K562 (cell line): ENCODE data around the gene GPR180. TPM values are rescaled to one million over a fixed set of nuclear protein-coding genes. Genes with fewer than 3 reads are reported as not detected.
A peak's percentile ranks its signal among the peaks of the same experiment; 100 is the strongest.

Experiments
- ARNT ChIP-seq, 2 experiments: fragments of 450-650 bp; IDR thresholded peaks; 2 replicates each; pipeline ENCODE4 v1.6.1; 2016; ENCODE audit warnings: mild to moderate bottlenecking in 1 of 2
- BHLHE40 ChIP-seq: IDR thresholded peaks from 2 replicates; pipeline ENCODE4 v1.6.1; 2011; ENCODE audit warnings: low read length, improper control_type of control experiment
- CREB1 ChIP-seq, 2 experiments: sonication (generic) in 1 of 2; formaldehyde crosslinking in 1 of 2; IDR thresholded peaks; 2 replicates each; pipeline versions ENCODE4 v1.6.1 to v1.8.0; 2012 to 2022; ENCODE audit warnings: inconsistent platforms in 1 of 2, mild to moderate bottlenecking in 1 of 2, missing genetic modification reagents in 1 of 2, moderate library complexity in 1 of 2
- DACH1 ChIP-seq: fragments of 450-650 bp; IDR thresholded peaks from 2 replicates; pipeline ENCODE4 v1.6.1; 2018; ENCODE audit not compliant: partially characterized antibody
- FOXK2 ChIP-seq, 2 experiments: fragments of 450-650 bp; IDR thresholded peaks in 1 of 2; conservative IDR thresholded peaks in 1 of 2; 2 replicates each; pipeline ENCODE4 v1.6.1; 2016; ENCODE audit warnings: low read depth in 2 of 2, mild to moderate bottlenecking in 1 of 2
- HOXB6 ChIP-seq: fragments of 250-450 bp; sonication (Bioruptor Pico); IDR thresholded peaks from 2 replicates; pipeline ENCODE4 v1.5.1; 2022; ENCODE audit warnings: mild to moderate bottlenecking, borderline replicate concordance
- ILF3 ChIP-seq: fragments of 450-650 bp; IDR thresholded peaks from 2 replicates; pipeline ENCODE4 v1.6.1; 2018; ENCODE audit warnings: antibody characterized with exemption, mild to moderate bottlenecking, moderate library complexity, borderline replicate concordance
- KLF1 ChIP-seq: fragments of 450-650 bp; IDR thresholded peaks from 2 replicates; pipeline ENCODE4 v1.6.1; 2016; ENCODE audit warnings: missing genetic modification characterization, missing compliant biosample characterization
- LCOR ChIP-seq: sonication (generic); formaldehyde crosslinking; IDR thresholded peaks from 2 replicates; pipeline ENCODE4 v1.8.0; 2022; ENCODE audit warnings: mild to moderate bottlenecking, missing genetic modification reagents
- RNF2 ChIP-seq: sonication (generic); IDR thresholded peaks from 2 replicates; pipeline ENCODE4 v1.6.1; 2016
- SREBF2 ChIP-seq: sonication (generic); formaldehyde crosslinking; IDR thresholded peaks from 2 replicates; pipeline ENCODE4 v1.4.0; 2020; ENCODE audit warnings: mild to moderate bottlenecking, missing genetic modification reagents
- TGIF2 ChIP-seq: sonication (generic); formaldehyde crosslinking; IDR thresholded peaks from 2 replicates; pipeline ENCODE4 v1.8.1; 2022; ENCODE audit warnings: mild to moderate bottlenecking, missing genetic modification reagents, moderate library complexity
- ZKSCAN1 ChIP-seq: fragments of 150-350 bp; IDR thresholded peaks from 2 replicates; pipeline ENCODE4 v1.6.1; 2016; ENCODE audit warnings: low read depth, low read length
- ZNF311 ChIP-seq: fragments of 250-450 bp; sonication (Bioruptor Pico); IDR thresholded peaks from 2 replicates; pipeline ENCODE4 v1.4.0; 2020; ENCODE audit warnings: mild to moderate bottlenecking, moderate library complexity
- polyA plus RNA-seq, 8 experiments: library from polyadenylated mRNA; depleted of rRNA in 4 of 8; stranded (reverse) in 5 of 8; unstranded in 3 of 8; fragments of >200 nt; fragmentation: Nextera tagmentation in 2 of 8; fragmentation: Illumina TruSeq in 1 of 8; extraction: Ambion mirVana in 2 of 8; extraction: Trizol in 1 of 8; gene quantifications; 2 replicates each; pipeline versions ENCODE4 v1.2.1 to v1.2.3, GENCODE V29; 2011 to 2014; ENCODE audit warnings: inconsistent platforms in 1 of 8, missing spikeins in 1 of 8
- total RNA-seq, 7 experiments: library from RNA; depleted of rRNA in 6 of 7; stranded (reverse); fragments of >200 nt in 6 of 7; fragmentation: Illumina TruSeq in 2 of 7; extraction: Trizol in 2 of 7; gene quantifications; 2 replicates each; pipeline versions ENCODE4 v1.2.1 to v1.2.3, GENCODE V29; 2011 to 2021; ENCODE audit warnings: low replicate concordance in 1 of 7
- TF ChIP-seq, protein P1 (sequence below): fragments of 250-450 bp; sonication (Bioruptor Pico); IDR thresholded peaks from 2 replicates; pipeline ENCODE4 v1.4.0; 2020; ENCODE audit warnings: mild to moderate bottlenecking, moderate library complexity
- TF ChIP-seq, protein P2 (sequence below): fragments of 250-450 bp; sonication (Bioruptor Pico); IDR thresholded peaks from 2 replicates; pipeline ENCODE4 v1.4.0; 2020
- TF ChIP-seq, protein P3 (sequence below): fragments of 250-450 bp; sonication (Bioruptor Pico); IDR thresholded peaks from 2 replicates; pipeline ENCODE4 v1.4.0; 2020; ENCODE audit warnings: borderline replicate concordance
- TF ChIP-seq, protein P4 (sequence below): sonication (generic); formaldehyde crosslinking; IDR thresholded peaks from 2 replicates; pipeline ENCODE4 v1.8.0; 2022; ENCODE audit warnings: mild to moderate bottlenecking, missing genetic modification reagents

GPR180 gene
- total and polyA plus RNA-seq, 9 of the 15 experiments (the other 6 are each of a cell fraction or from before 2014, with no cell fraction given) = 0.77 to 4.1 (median 1.8) TPM

DNA sequence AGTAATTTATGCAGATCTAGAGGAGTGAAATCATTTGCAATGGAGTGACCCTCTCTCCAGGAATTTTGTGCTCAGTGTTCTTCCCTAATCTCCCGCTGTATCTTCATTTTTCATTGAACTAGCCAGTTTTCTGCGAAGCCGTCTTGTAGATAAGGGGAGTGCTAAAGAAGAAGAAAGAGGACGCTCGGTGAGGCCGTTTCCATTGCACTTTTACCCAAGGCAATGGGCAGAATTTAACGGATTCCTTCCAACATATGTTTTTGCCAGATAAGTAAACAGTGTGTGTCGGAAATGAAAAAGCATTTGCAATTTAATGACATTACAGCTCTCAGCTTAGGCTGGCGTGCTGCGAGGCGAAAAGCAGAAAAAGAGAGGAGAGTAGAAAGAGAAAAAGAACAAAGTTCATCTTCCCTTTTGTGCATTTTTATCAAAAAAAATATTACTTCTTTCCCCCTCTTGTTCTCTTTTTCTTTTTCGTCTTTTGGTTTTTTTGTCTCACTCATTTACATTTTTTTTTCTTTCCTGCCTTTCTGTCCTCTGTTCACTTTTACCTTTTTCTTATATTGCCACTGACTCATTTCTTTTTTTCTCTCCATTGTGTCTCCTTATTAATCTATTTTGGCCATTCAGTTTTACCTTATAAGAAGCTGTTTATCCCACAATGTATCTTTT is 60.8 kb downstream of the GPR180 start (continued):
- peak; percentile 64 to 87; a peak in 3 of 4 replicates for TF ChIP-seq ARNT (IDR thresholded peaks at IDR 0.05)
- TF ChIP-seq, protein P1, sequence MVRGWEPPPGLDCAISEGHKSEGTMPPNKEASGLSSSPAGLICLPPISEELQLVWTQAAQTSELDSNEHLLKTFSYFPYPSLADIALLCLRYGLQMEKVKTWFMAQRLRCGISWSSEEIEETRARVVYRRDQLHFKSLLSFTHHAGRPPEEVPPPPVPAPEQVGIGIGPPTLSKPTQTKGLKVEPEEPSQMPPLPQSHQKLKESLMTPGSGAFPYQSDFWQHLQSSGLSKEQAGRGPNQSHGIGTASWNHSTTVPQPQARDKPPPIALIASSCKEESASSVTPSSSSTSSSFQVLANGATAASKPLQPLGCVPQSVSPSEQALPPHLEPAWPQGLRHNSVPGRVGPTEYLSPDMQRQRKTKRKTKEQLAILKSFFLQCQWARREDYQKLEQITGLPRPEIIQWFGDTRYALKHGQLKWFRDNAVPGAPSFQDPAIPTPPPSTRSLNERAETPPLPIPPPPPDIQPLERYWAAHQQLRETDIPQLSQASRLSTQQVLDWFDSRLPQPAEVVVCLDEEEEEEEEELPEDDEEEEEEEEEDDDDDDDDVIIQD (CRISPR knock-in tag) = no peak
- TF ChIP-seq, protein P2, sequence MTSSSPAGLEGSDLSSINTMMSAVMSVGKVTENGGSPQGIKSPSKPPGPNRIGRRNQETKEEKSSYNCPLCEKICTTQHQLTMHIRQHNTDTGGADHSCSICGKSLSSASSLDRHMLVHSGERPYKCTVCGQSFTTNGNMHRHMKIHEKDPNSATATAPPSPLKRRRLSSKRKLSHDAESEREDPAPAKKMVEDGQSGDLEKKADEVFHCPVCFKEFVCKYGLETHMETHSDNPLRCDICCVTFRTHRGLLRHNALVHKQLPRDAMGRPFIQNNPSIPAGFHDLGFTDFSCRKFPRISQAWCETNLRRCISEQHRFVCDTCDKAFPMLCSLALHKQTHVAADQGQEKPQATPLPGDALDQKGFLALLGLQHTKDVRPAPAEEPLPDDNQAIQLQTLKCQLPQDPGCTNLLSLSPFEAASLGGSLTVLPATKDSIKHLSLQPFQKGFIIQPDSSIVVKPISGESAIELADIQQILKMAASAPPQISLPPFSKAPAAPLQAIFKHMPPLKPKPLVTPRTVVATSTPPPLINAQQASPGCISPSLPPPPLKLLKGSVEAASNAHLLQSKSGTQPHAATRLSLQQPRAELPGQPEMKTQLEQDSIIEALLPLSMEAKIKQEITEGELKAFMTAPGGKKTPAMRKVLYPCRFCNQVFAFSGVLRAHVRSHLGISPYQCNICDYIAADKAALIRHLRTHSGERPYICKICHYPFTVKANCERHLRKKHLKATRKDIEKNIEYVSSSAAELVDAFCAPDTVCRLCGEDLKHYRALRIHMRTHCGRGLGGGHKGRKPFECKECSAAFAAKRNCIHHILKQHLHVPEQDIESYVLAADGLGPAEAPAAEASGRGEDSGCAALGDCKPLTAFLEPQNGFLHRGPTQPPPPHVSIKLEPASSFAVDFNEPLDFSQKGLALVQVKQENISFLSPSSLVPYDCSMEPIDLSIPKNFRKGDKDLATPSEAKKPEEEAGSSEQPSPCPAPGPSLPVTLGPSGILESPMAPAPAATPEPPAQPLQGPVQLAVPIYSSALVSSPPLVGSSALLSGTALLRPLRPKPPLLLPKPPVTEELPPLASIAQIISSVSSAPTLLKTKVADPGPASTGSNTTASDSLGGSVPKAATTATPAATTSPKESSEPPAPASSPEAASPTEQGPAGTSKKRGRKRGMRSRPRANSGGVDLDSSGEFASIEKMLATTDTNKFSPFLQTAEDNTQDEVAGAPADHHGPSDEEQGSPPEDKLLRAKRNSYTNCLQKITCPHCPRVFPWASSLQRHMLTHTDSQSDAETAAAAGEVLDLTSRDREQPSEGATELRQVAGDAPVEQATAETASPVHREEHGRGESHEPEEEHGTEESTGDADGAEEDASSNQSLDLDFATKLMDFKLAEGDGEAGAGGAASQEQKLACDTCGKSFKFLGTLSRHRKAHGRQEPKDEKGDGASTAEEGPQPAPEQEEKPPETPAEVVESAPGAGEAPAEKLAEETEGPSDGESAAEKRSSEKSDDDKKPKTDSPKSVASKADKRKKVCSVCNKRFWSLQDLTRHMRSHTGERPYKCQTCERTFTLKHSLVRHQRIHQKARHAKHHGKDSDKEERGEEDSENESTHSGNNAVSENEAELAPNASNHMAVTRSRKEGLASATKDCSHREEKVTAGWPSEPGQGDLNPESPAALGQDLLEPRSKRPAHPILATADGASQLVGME = no peak
- TF ChIP-seq ZKSCAN1 = no peak
- no peak for TF ChIP-seq TGIF2 (CRISPR knock-in tag)
- no peak for TF ChIP-seq ILF3
- no peak for TF ChIP-seq BHLHE40
- TF ChIP-seq SREBF2 (CRISPR knock-in tag) = no peak
- no peak for TF ChIP-seq ZNF311 (CRISPR knock-in tag)
- 0 out of 2 replicates have a peak, but pooled peaks have one; percentile 20 for TF ChIP-seq LCOR (CRISPR knock-in tag)
- TF ChIP-seq KLF1 (tag) = no peak
- TF ChIP-seq, protein P3, sequence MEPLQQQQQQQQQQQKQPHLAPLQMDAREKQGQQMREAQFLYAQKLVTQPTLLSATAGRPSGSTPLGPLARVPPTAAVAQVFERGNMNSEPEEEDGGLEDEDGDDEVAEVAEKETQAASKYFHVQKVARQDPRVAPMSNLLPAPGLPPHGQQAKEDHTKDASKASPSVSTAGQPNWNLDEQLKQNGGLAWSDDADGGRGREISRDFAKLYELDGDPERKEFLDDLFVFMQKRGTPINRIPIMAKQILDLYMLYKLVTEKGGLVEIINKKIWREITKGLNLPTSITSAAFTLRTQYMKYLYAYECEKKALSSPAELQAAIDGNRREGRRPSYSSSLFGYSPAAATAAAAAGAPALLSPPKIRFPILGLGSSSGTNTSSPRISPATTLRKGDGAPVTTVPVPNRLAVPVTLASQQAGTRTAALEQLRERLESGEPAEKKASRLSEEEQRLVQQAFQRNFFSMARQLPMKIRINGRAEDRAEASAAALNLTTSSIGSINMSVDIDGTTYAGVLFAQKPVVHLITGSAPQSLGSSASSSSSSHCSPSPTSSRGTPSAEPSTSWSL = no peak
- TF ChIP-seq, protein P4, sequence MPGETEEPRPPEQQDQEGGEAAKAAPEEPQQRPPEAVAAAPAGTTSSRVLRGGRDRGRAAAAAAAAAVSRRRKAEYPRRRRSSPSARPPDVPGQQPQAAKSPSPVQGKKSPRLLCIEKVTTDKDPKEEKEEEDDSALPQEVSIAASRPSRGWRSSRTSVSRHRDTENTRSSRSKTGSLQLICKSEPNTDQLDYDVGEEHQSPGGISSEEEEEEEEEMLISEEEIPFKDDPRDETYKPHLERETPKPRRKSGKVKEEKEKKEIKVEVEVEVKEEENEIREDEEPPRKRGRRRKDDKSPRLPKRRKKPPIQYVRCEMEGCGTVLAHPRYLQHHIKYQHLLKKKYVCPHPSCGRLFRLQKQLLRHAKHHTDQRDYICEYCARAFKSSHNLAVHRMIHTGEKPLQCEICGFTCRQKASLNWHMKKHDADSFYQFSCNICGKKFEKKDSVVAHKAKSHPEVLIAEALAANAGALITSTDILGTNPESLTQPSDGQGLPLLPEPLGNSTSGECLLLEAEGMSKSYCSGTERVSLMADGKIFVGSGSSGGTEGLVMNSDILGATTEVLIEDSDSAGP (CRISPR knock-in tag) = no peak
- peak; percentile 80 for TF ChIP-seq RNF2
- no peak for TF ChIP-seq HOXB6
- TF ChIP-seq FOXK2 (conservative IDR thresholded peaks at IDR 0.05 in 1 of 2, IDR thresholded peaks at IDR 0.05 in 1 of 2; ENCODE audit: low read depth in 2 of 2) = peak; percentile 20 to 54; a peak in 2 of 4 replicates
- TF ChIP-seq DACH1 = peak; percentile 64
- no peak; the same call in 1 of the 2 replicates for TF ChIP-seq CREB1 (IDR thresholded peaks at IDR 0.05)
- TF ChIP-seq CREB1 (CRISPR knock-in tag; IDR thresholded peaks at IDR 0.05) = no peak
